Stimulated activated naive CD4-positive, alpha-beta T cell treated with Interleukin-2 at 50 U/mL for 16 hours (primary cell): ENCODE measurements around the gene ALAS2.
"Not testable (repeated sequence)": the region's sequence is repeated elsewhere in the genome, so short reads cannot be mapped to it uniquely, and the experiment has no call there.

ENCODE experiments used
- DNase-seq: peaks from one replicate; lab custom pipeline; 2025; lab: John Stamatoyannopoulos, UW

Gene ALAS2

GRCh38 chrX:55006827-55007621 lies 23.8 kb downstream of the ALAS2 start:
- no peak for DNase-seq

DNA sequence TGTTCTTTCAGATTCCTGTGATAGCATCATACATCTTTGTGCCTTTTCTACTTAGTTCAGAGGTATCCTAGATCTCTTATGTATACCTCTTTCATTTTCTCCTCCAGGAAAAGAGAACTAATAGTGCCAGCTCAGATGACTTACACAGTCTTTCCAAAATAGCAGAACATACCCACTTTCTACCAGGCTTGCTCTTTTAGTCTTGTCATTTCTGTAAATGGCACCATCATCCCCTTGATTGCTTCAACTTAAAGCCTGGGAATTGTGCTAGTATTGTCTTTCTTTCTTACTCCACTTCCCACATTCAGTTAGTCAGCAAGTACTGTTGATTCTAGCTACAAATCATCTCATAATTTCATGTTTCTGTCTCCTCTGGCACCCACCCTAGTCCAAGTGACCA lies 25.5 kb downstream of the ALAS2 start:
- no peak for DNase-seq

- DNase-seq: no peak
Measured at GRCh38 chrX:55004231-55004630, 26.5 kb downstream of the ALAS2 start.

- DNase-seq: peak; percentile 85
Measured at GRCh38 chrX:54999717-55000598, 30.8 kb downstream of the ALAS2 start, which contains the start of gene APEX2. APEX2 (plus strand) TSS chrX:55000363; CDS start chrX:55000423, 60 bp downstream.

GRCh38 chrX:54995621-54996020 lies 35.2 kb downstream of the ALAS2 start:
- no peak for DNase-seq

DNA sequence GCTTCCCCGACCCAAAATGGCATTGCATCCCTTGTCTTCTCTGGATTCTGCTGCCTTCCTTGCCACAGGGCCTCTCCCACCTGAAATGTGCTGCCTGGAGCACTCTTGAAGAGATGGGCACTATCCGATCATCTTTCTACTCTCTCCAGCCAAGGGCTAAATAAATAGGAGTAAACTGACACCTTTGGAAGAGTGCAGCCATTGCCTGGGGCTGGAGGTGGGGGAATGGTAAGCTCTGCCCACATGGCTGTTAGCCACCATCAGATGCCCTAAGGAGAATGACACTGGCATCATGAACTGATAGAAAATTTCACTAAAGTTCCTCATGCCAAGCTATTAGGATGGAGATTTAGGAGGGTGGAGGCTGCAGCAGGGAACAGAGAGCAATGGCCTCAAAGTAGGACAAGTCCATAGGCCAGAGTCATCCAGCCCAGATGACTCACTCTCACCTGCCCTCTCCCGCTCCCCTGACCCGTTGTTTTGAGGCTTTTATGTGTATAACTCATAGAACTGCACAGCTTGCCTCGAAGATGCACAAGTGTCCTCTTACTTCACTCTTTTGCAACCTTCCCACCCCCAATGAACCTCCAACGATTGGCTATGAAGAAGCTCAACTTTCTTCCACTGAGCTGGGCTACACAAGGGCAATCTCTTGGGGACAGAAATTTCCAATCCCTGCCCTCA lies 36.0 kb downstream of the ALAS2 start:
- no peak for DNase-seq

DNA sequence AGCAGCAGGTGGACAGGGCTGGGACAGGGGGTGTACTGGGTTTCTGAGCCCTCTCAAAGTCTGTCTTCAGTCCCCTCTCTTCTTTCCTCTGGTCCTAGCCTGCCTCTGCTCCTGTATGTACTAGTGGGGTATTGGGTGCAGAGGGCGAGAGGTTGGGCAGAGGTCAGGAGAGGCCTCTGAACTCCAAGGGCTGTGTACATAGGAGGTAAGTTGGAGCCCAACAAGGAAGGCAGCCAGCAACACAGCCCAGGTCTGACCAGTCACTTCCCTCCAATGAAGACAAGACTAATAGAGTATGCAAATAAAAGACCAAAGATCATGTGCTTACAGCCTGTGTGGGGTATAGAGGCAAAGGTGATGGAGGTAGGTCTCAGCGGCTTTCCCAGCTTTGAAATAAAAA lies 36.7 kb downstream of the ALAS2 start, which contains the start of gene PFKFB1:
Gene PFKFB1, minus strand, starts transcription at position 90 of the 400 bp plus-strand sequence. CDS start 181 bp downstream, outside the sequence.
- no peak for DNase-seq

DNA sequence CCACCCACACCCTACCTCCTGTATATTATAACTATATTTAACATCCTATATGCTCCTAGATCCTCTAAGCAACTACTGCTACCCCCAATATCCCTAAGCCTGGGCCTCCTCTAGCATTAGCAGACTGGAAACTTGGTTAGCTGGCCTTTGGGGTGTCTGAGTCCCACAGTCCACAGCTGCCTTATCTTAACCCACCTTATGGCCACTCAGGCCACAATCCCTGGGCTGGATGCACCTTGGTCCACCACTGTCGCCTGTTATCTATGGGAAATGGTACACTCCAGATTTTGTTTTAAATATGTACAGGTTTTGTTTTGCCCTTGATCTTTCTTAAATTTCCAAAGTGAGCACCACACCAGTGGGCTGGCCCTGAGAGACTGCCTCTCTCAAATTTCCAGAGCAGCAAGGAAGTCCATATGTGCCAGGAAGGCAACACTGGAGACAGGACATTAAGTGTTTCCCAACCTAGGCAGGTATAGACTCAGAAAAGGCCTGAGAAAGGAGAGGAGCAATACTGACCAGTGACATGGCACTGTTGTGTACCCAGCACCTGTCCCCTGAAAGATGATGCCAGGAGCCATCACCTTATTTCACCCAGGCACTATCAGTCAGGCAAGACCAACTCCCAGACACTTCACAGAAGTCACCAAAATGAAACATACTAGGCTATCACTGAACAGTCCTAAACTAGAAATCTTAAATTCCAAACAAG lies 37.7 kb downstream of the ALAS2 start:
- no peak for DNase-seq

DNA sequence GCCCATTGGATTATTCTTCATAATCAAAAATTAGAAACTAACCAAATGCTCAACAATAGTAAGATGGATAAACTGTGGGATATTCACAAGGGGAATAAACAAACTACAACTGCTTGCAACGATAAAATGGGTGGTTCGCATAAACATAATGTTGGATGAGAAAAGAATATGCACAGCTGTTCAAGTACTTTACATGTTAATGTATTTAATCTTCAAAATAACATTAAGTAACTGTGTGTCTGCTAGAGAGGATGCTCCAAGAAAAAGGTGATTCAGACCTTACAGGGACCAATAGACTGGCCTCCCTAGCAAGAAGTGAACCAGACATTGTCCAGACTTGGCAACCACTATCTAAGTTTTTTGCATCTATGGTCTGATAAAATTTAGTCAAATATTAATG lies 39.1 kb downstream of the ALAS2 start:
- no peak for DNase-seq

GRCh38 chrX:54983306-54983705 lies 47.5 kb downstream of the ALAS2 start:
- not testable (repeated sequence) for DNase-seq

DNA sequence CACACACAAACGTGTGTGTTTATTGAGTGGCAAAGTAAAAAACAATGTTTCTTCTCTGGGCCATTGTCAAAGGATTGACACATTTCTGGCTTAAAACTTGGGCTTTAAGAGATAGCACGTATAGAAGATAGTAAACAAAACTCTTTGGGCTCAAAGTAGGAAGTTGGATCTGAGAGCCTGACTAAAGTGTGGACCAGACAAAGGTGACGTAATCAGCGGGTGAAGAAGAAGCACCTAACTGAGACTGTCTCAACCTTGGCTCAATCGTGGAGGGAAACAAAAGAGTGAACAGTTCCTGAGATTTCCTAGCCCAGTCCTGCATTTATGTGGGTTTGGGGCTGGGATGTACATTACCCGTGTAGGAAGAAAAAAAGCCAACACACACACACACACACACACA lies 50.4 kb downstream of the ALAS2 start:
- DNase-seq: no peak

- no peak for DNase-seq
Measured at GRCh38 chrX:54979432-54979831, 51.3 kb downstream of the ALAS2 start.

DNA sequence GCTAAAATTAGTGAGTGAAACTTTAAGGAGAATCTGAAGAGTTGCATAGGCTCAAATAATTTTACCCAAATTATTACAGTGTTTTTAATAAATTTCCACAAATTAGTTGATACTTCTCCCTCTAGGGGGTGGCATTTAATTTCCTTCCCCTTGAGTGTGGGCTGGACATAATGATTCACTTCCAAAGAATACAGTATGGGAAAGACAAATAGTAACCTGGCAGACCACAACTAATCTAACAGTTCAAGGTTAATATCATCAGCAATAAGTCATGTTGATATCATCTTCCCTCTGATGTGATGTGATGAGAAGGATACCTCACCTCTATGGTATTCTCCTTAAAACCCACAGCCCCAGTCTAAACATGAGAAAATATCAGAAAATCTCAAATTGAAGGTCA lies 52.3 kb downstream of the ALAS2 start:
- DNase-seq: no peak

- no peak for DNase-seq
Measured at GRCh38 chrX:54977387-54977786, 53.4 kb downstream of the ALAS2 start.

DNA sequence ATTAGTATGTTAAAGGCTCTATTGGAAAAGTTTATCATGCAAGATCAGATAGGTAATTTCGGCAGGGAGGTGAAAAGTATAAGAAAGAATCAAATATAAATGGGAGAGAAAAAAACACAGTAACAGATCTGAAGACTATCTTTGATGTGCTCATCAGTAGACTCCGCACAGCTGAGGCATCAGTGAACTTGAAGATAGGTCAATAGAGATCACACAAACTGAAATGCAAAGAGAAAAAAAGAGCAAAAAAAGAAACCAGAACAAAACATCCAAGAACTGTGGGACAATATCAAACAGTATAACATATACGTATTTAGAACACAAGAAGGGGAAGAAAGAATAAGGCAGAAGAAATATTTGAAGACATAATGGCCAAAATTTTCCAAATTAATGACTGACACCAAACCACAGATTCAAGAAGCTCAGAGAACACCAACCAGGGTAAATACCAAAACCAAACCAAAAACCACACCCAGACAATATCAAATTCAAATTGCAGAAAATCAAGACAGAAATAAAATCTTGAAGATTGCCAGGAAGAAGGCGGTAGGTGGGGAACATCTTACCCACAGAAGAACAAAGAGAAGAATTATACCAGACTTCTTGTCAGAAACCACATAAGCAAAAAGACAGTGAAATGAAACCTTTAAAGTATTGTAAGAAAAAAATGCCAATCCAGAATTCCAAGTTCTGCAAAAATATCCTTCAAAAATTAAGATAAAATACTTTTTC lies 65.8 kb downstream of the ALAS2 start:
- DNase-seq: no peak

GRCh38 chrX:54961750-54962149 lies 69.0 kb downstream of the ALAS2 start:
- no peak for DNase-seq
